CMK (cell line): Measurements from ENCODE around the gene NKX2-8.
"Not testable (repeated sequence)": the region's sequence is repeated elsewhere in the genome, so short reads cannot be mapped to it uniquely, and the experiment has no call there.

Experiments
- DNase-seq: peaks from one replicate; pipeline ENCODE4 v3.0.0-alpha.2; 2010; ENCODE audit warnings: low read depth

NKX2-8 gene

DNA sequence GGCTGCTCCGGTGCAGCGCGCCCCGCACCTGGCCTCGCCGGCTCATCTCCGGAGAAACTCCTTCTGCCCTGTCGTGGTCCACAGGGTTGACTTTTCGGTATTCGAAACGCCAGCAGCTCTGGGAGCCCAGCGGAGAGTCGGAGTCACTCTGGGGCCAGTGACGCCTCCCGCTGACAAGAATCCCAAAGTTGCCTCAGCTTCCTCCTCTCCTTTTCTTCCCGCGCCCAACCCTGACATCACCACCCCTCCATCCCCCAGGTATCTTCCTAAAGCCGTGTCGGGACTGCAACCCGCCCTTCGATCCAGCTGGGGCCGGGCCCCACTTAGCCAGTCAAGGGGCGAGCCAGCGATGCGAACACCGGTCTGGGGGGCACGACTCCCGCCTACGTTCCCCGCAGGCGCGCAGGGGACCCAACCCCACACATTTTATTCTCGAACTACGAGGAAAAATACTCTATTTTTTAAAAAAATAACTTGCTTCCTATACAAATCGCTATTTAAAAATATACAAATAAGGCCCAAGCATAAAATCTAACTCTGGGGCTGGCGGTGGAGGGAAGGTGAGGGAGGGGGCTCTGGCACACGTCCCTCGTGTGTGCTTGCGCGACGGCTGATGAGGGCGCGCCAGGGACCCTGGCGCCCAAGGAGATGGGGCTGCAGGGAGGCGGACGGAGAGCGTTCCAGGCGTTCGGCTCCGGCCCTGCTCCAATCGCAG, 2.1 kb downstream of the NKX2-8 start:
- no peak for DNase-seq

DNA sequence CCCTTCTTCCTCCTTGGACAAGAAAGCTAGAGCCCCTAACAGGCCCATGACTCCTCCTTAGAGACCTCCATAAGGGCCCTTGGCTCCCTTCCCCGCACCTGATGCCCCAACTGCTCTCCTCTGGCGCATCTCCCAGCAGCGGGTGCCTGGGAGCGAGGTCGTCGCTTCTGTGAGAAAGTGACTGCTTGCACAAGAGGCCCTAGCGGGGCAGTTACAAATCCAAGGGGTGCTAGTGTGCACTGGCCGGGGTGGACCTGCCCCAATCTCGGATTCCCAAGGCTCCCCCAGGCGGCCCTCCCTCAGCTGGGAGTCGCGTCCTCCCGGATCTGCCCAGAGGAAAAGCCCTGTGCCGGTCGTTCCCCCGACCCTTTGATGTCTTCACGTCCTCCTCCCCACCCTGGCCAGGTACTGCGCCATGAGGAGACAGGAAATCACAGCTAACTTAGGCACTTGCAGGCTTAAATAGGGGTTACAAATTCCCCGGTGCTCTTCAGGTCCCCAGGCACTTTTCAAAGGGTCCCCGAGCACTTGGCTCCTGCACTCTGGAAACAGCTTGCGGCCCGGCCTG, 2.8 kb downstream of the NKX2-8 start:
- no peak for DNase-seq

DNA sequence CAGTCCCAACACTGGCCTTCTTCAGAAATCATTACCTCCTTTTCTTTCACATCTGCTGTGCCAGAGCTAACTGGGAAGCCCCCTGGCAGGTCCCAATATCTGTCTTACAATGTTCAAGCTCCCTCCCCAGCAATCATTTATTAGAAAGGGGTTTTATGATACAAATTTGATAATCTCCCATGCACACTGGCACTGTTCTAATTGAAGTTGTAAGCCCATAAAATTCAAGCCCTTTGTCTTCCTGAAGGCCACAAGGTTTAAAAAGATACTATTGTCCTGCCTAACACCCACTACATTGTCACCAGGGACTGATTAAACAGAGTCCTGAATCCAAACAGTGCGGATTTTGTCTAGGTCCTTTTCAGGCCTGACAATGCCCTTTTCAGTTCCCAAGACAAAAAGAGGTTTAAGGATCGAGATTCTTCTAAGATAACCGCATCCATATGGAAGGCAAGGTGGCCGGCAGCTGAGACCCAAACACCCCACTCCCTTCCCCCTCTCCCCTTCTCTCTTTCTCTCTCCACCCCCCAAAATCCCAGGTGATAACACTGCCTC, 3.3 kb downstream of the NKX2-8 start:
- no peak for DNase-seq

DNA sequence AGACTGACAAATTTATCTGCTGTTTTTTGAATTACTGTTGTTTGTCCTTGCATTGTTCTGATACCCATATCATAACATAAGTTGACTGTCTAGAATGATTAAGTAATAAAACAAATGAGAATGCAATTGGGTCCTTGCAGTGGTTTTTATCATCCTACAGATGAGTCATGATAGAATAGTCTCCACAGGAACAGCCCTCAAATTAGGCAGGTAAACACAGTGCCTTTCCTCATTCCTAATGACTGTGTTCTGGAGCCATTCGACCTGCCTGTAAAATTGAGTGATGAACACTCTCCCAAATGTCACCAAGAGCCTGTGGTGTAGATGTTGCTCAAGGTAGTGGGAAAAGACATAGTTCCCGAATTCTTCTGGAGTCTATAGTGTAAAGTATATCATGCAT, 12.3 kb downstream of the NKX2-8 start:
- no peak for DNase-seq

DNA sequence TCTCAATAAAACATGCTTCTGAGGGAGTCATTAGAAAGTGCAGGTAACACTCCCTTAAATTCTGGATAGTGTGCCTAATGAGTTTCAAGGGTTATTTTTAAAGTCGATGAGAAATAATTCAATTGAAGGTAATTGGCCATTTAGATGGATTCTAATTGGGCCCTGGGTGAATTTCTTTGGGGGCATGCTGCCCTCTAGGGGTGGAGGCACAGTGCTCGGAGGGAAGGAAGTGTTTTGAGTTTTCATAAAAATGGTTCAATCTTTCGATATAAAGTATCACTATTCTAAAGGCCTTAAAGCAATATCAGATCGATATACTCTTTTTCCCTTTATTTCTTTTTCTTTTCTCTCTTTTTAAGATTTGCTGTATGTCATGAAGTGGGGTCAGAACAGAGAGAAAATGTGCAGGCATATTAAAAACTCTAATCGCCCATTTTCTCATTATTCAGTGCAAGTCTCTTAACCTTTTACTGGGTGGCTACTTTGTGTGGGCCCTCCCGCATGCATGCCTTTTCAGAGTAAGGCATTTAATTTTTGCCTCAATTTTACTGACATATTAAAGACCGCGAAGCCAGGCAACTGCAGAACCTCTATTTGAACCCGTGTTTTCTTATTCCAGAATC, 25.5 kb downstream of the NKX2-8 start:
- no peak for DNase-seq

DNA sequence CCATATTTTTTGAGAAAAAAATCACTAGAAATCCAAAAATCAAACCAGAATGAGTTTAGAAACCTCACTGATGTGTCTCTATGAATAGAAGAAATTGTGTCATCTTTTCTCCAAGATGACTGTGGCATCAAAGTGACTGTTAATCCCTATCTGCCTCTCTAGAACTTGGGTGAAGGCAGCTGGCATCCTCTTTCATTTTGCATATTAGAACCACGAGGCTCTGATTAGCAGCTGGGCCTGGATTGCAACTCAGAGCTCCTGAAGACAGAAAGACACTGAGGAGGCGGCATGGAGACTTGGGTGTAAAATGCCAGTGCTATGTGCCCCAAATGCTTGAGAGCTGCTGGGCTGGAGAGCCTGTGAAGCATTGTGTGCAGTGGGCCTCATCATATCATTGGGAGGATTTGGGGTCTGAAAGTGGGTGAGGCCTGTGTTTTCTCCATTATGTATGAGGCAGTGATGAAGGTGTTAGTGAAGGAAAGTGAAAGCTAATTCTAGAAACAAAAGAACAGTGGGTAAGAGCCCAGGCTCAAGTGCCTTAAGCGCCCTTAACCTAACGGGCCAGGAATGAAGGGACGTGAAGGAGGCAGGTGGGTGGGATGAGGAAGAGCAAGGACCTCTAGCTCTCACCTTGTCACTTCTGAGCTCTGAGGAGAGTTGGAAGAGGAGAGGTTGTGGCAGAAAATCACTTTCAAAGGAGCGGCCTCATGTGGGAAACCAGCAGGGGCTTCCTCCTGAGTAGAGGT, 26.2 kb downstream of the NKX2-8 start:
- no peak for DNase-seq

DNA sequence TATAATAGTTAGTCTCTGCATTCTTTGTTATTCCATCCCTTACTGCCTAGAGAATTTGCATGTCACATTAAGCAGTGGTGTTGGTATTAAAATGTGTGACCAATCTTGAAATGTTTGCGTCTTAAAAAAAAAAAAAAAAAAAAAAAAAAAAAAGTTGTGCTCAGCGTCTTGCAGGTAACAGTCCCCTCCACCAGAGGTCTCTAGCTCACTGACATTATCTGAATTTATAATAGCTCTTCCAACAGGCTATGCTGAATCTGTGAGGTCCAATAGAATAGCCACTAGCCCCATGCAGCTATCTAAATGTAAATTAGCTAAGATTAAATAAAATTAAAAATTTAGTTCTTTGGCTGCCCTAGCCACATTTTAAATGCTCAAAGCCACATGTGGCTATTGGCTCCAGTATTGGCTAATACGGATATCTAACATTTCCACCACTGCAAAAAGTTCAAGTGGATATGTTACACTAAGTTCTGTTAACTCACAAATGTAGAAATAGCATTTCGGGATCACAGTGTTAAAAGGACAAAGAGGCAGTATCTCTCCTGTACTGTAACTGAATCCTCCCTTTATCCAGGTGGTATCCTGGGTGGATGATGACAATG, 28.7 kb downstream of the NKX2-8 start:
- DNase-seq = no peak

DNA sequence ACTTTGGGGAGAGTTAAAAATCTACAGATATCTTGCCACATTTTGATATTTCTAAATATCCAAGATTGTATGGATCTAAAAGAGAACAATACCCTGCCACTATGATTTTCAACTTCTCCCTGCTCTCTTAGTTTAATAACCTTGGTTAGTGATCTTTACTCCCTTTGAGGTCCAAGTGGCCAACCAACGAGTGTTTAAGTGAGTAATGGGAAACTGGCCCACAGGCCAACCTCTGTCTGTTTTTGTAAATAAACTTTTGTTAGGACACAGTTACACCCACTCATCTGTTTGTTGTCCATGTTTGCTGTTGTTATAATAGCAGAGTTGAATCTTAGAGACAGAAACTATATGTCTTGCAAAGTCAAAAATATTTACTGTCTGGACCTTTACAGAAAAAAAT, 31.5 kb downstream of the NKX2-8 start:
- DNase-seq = no peak

DNA sequence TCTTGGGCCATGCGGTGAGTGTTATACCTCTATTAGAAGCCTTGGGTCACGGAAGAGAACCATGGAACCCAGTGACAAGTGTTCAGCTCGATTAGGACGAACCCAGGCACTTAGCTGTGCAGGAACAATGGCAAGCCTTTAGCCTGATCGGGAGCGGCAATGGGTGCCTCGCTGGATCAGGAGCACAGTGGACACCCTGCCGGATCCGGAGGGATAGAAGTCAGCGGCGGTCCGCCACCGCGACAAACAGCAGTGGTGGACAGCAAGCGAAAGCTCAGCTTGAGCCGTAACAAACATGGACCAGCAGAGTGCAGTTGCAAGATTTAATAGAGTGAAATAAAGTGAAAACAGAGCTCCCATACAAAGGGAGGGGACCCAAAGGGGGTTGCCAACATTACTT, 38.1 kb downstream of the NKX2-8 start:
- not testable (repeated sequence) for DNase-seq

DNA sequence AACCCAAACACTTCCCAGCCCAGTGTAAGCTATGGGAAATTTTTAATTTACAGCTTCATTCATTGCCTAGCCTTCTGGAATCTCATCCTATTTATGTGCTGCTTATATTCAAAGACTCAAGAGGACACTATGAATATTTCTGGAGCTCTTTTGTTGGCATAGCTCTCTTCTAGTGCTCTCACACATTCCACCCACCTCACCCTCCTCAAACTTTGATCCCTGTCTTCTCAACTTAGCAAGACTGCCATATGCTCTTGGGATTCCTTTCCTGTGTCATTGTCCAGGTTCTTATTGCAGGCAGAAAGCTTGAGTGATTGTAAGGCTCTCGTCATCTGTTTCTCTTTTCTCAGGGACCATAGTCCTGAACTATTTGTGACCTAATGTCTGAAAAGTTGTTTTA, 44.4 kb downstream of the NKX2-8 start:
- DNase-seq = no peak
